ENCODE results near the gene SLC6A14. TPM values are rescaled to one million over a fixed set of nuclear protein-coding genes. Genes with fewer than 3 reads are reported as not detected.

SLC6A14 gene, protein sequence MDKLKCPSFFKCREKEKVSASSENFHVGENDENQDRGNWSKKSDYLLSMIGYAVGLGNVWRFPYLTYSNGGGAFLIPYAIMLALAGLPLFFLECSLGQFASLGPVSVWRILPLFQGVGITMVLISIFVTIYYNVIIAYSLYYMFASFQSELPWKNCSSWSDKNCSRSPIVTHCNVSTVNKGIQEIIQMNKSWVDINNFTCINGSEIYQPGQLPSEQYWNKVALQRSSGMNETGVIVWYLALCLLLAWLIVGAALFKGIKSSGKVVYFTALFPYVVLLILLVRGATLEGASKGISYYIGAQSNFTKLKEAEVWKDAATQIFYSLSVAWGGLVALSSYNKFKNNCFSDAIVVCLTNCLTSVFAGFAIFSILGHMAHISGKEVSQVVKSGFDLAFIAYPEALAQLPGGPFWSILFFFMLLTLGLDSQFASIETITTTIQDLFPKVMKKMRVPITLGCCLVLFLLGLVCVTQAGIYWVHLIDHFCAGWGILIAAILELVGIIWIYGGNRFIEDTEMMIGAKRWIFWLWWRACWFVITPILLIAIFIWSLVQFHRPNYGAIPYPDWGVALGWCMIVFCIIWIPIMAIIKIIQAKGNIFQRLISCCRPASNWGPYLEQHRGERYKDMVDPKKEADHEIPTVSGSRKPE
- not detected for total RNA-seq
- not detected for polyA plus RNA-seq
- long read RNA-seq, donor 1, result 0 reads
- long read RNA-seq, donor 2, result 0 reads
- long read RNA-seq, donor 3, result 0 reads

GRCh38 chrX:116436358-116436816 lies at the start of gene SLC6A14:
Gene SLC6A14 (plus strand): TSS chrX:116436606. CDS start chrX:116436710, 104 bp downstream.
- Histone ChIP-seq H3K27ac (no peak within 1 kb of the TSS), H3K4me3 (no peak within 1 kb of the TSS), H3K27me3 (no peaks in the 10 kb centered on the region), H3K36me3 (no peaks in the 10 kb centered on the region), H3K9me3 (no peaks in the 10 kb centered on the region), H3K4me1 (no peaks in the 10 kb centered on the region)
- WGBS, 4 donors, result 40 to 53% (median 51%) methylated on average over 8 to 9 of the region's 9 CpGs
- DNase-seq (no peak), ATAC-seq (no peak)
- TF ChIP-seq CTCF (IDR thresholded peaks at IDR 0.05), result no peak
- TF ChIP-seq POLR2A (IDR thresholded peaks at IDR 0.05), result no peak
- intact Hi-C loops (cut with DNase I), result no loop called here

DNA sequence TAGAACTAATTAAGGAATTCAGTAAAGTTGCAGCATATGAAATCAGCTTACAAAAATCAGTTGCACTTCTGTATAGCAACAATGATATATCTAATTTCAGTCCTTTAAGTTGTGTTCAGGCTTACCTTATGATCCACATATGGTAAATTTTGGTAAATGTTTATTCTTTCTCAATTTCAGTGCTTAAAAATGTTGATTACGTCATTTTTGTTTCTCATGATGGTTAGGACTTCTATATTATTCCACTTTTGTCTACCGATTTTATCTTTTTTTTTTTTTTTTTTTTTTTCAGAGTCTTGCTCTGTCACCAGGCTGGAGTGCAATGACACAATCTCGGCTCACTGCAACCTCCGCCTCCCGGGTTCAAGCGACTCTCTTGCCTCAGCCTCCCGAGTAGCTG lies 40.7 kb upstream of the SLC6A14 start:
- Histone ChIP-seq H3K9me3 (no peaks in the 10 kb centered on the region), H3K4me3 (no peak overlapping the region), H3K27me3 (no peaks in the 10 kb centered on the region), H3K4me1 (no peaks in the 10 kb centered on the region), H3K27ac (no peak overlapping the region), H3K36me3 (no peaks in the 10 kb centered on the region)
- TF ChIP-seq CTCF (IDR thresholded peaks at IDR 0.05), result no peak
- no peak for TF ChIP-seq POLR2A (IDR thresholded peaks at IDR 0.05)
- 83 to 90% (median 86%) methylated on average over 7 of the region's 7 CpGs for WGBS, 4 donors
- intact Hi-C loops (cut with DNase I), result no loop called here
- ATAC-seq (no peak), DNase-seq (no peak)

GRCh38 chrX:116399681-116400080 lies 36.7 kb upstream of the SLC6A14 start:
- Histone ChIP-seq H3K27ac (no peak overlapping the region), H3K36me3 (no peaks in the 10 kb centered on the region), H3K9me3 (no peaks in the 10 kb centered on the region), H3K27me3 (no peaks in the 10 kb centered on the region), H3K4me3 (no peak overlapping the region), H3K4me1 (no peaks in the 10 kb centered on the region)
- intact Hi-C loops (cut with DNase I), result no loop called here
- ATAC-seq, result no peak
- DNase-seq, result no peak
- TF ChIP-seq POLR2A (IDR thresholded peaks at IDR 0.05), result no peak
- TF ChIP-seq CTCF (IDR thresholded peaks at IDR 0.05), result no peak

DNA sequence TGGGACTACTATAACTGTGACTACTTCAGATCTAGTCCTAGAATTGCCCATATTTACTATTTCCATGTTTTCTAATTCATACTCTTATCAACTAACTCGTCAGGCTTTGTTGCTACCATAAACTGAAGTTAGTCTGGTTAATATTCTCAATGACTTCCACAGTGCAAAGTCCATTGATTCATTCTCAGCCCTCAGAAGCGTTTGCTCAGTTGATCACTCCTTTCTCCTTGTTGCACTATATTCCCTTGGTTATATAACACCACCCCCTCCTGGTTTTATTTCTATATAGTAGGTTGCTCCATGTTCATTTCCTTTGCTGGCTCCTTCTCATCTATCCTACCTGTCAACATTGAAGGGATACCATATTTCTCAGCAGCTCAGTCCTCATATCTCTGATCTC lies 27.2 kb upstream of the SLC6A14 start:
- Histone ChIP-seq H3K4me3 (no peak overlapping the region), H3K9me3 (peaks cover 0 to 5% (median 0%) of the 10 kb centered on the region in 12 donors), H3K36me3 (no peaks in the 10 kb centered on the region), H3K27me3 (peaks cover 0 to 5% (median 0%) of the 10 kb centered on the region in 9 donors), H3K4me1 (no peaks in the 10 kb centered on the region), H3K27ac (no peak overlapping the region)
- intact Hi-C loops (cut with DNase I), result no loop called here
- 39 to 61% (median 46%) methylated on average over 2 of the region's 2 CpGs for WGBS, 4 donors
- DNase-seq (no peak), ATAC-seq (no peak)
- TF ChIP-seq CTCF (IDR thresholded peaks at IDR 0.05) (no peak), POLR2A (IDR thresholded peaks at IDR 0.05) (no peak)
